ENCODE results near the gene TXNRD1. TPM values are rescaled to one million over a fixed set of nuclear protein-coding genes. Genes with fewer than 3 reads are reported as not detected.
A peak's percentile ranks its signal among the peaks of the same experiment; 100 is the strongest.

Gene TXNRD1
- total and polyA plus RNA-seq, 2 of the 8 experiments (the other 6 are each of a cell fraction or from before 2014, with no cell fraction given): 56.8 to 127 TPM

GRCh38 chr12:104354167-104354867, 138.7 kb downstream of the TXNRD1 start:
- Histone ChIP-seq H2BK120ac (replicated peaks; ENCODE audit: low read depth, low read length) (no peak overlapping the region), H2BK5ac (ENCODE audit: low read depth, low read length) (no peak overlapping the region), H2BK15ac (ENCODE audit: low read length) (no peak overlapping the region), H4K91ac (replicated peaks; ENCODE audit: insufficient read length, low read length) (no peak overlapping the region), H3K79me1 (ENCODE audit: low read depth, low read length) (no peaks in the 10 kb centered on the region), H3K4ac (replicated peaks; ENCODE audit: insufficient read length, low read depth, low read length) (no peak overlapping the region), H3K14ac (ENCODE audit: insufficient read length) (no peak overlapping the region), H3K4me1 (replicated peaks in 1 of 4; ENCODE audit: control insufficient read depth in 3 of 4, insufficient read depth in 4 of 4, low read length in 3 of 4) (peaks cover 0 to 8% (median 6%) of the 10 kb centered on the region in 4 experiments; a peak in 5 of 7 replicates), H3K27ac (ENCODE audit: low read depth, low read length) (no peak overlapping the region), H3K27me3 (replicated peaks in 1 of 4; ENCODE audit: control insufficient read depth in 3 of 4, extremely low read depth in 1 of 4, insufficient read depth in 3 of 4, low read length in 3 of 4) (no peaks in the 10 kb centered on the region), H3K79me2 (ENCODE audit: control insufficient read depth in 1 of 2, insufficient read depth in 2 of 2, low read length in 2 of 2) (no peaks in the 10 kb centered on the region), H2AK5ac (ENCODE audit: low read depth, low read length) (no peak overlapping the region), H3K56ac (replicated peaks; ENCODE audit: insufficient read length, low read depth, low read length) (no peak overlapping the region), H4K8ac (ENCODE audit: extremely low read depth, insufficient read depth, low read length) (no peak overlapping the region), H3K23me2 (ENCODE audit: low read depth, low read length) (no peaks in the 10 kb centered on the region), H4K20me1 (replicated peaks in 1 of 2; ENCODE audit: control insufficient read depth in 1 of 2, insufficient read depth in 2 of 2, low read length in 2 of 2) (peaks cover 0 to 3% of the 10 kb centered on the region in 2 experiments), H4K5ac (ENCODE audit: insufficient read length, low read depth, low read length) (no peak overlapping the region), H3K4me2 (ENCODE audit: insufficient read depth in 1 of 2, low read depth in 2 of 2, low read length in 2 of 2) (no peak overlapping the region), H3K9me3 (ENCODE audit: insufficient read depth in 2 of 2, low read depth in 1 of 2, low read length in 1 of 2) (no peaks in the 10 kb centered on the region), H3K23ac (ENCODE audit: insufficient read length) (no peak overlapping the region), H2AFZ (ENCODE audit: low read length) (no peak overlapping the region), H3K4me3 (ENCODE audit: extremely low read depth in 1 of 4, insufficient read depth in 2 of 4, low read depth in 3 of 4, low read length in 4 of 4) (no peak overlapping the region), H3K9ac (replicated peaks in 1 of 4; ENCODE audit: extremely low read depth in 1 of 4, low read depth in 3 of 4, low read length in 3 of 4) (no peak overlapping the region), H2BK20ac (ENCODE audit: low read length) (no peak overlapping the region), H2BK12ac (ENCODE audit: low read depth, low read length) (no peak overlapping the region), H3K36me3 (ENCODE audit: control insufficient read depth in 2 of 4, insufficient read depth in 4 of 4, low read length in 3 of 4) (peaks cover 0 to 9% (median 3%) of the 10 kb centered on the region in 4 experiments; a peak in 2 of 8 replicates), H3K18ac (ENCODE audit: extremely low read depth, low read length) (no peak overlapping the region)
- ChIA-PET CTCF (ENCODE audit: partially characterized antibody) (no interaction called here), POLR2A (ENCODE audit: partially characterized antibody) (interaction anchor here (1.5 to 3.8 kb wide), 2 partner anchors 12 to 67 kb away, joined by 3 to 10 read pairs; no protein-coding TSS in a partner anchor)
- TF ChIP-seq BACH1 (IDR thresholded peaks at IDR 0.05; ENCODE audit: low read length): no peak
- no peak for TF ChIP-seq RNF2 (IDR thresholded peaks at IDR 0.05; ENCODE audit: borderline replicate concordance, low read depth, low read length, missing control alignments, poor library complexity, severe bottlenecking)
- no peak for TF ChIP-seq TAF1 (IDR thresholded peaks at IDR 0.05; ENCODE audit: low read depth, low read length)
- TF ChIP-seq EZH2 (IDR thresholded peaks at IDR 0.05; ENCODE audit: low read depth, low read length, severe bottlenecking): no peak
- no peak for TF ChIP-seq KDM5A (IDR thresholded peaks at IDR 0.05; ENCODE audit: low read length)
- no peak for TF ChIP-seq GTF2F1 (IDR thresholded peaks at IDR 0.05; ENCODE audit: borderline replicate concordance, low read depth, low read length)
- TF ChIP-seq BCL11A (IDR thresholded peaks at IDR 0.05; ENCODE audit: low read depth in 2 of 2, low read length in 2 of 2): no peak
- no peak for TF ChIP-seq TEAD4 (IDR thresholded peaks at IDR 0.05; ENCODE audit: low read depth, low read length)
- TF ChIP-seq CTBP2 (IDR thresholded peaks at IDR 0.05; ENCODE audit: borderline replicate concordance, insufficient read depth, insufficient read length, low read length): no peak
- no peak for TF ChIP-seq CHD1 (IDR thresholded peaks at IDR 0.05; ENCODE audit: low read depth, low read length)
- no peak for TF ChIP-seq BRCA1 (IDR thresholded peaks at IDR 0.05; ENCODE audit: low read depth, low read length)
- WGBS, 2 experiments (ENCODE audit: extremely low coverage in 1 of 2, insufficient coverage in 1 of 2, insufficient read length in 1 of 2, insufficient replicate concordance in 2 of 2, low coverage in 1 of 2, low lambda C conversion rate in 2 of 2, missing lambda C conversion rate in 1 of 2): 94% methylated on average over 6 of the region's 6 CpGs; no CpG with 5 or more reads in 1 of the 2 experiments
- DNase-seq (ENCODE audit: low read depth in 1 of 2, low spot score in 2 of 2) (peak in 1 of 2 experiments; percentile 34), FAIRE-seq (no peak)

Data from H1 (cell line).